ENCODE results near the gene MOB3B.

DNA sequence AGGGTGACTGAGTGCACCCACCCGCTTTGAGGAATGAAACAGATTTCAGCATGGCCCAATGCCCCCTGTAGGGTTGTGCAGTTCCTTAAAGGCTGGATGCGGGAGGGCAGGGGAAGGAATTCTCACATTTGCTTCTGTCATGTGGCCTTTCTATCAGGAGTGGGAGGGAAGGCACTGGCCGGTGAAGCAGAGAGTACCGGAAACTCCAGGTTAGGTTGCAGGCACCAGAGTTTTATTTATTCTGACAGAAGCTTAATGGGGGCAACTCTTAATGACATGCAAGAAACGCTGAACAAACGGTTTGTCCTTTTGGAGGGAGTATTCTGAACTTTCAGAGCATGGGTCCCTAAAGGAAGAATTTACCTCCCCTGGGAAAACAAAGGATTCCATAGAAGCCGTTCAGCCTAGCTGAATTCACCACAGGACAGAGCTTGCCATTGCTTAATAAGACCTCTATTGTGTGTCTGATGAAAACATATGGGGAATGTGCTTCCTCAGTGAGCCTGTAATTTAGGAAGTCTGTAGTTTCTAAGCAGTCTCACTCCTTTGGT lies 188.6 kb downstream of the MOB3B start:
- TF ChIP-seq, protein P1, sequence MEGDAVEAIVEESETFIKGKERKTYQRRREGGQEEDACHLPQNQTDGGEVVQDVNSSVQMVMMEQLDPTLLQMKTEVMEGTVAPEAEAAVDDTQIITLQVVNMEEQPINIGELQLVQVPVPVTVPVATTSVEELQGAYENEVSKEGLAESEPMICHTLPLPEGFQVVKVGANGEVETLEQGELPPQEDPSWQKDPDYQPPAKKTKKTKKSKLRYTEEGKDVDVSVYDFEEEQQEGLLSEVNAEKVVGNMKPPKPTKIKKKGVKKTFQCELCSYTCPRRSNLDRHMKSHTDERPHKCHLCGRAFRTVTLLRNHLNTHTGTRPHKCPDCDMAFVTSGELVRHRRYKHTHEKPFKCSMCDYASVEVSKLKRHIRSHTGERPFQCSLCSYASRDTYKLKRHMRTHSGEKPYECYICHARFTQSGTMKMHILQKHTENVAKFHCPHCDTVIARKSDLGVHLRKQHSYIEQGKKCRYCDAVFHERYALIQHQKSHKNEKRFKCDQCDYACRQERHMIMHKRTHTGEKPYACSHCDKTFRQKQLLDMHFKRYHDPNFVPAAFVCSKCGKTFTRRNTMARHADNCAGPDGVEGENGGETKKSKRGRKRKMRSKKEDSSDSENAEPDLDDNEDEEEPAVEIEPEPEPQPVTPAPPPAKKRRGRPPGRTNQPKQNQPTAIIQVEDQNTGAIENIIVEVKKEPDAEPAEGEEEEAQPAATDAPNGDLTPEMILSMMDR (IDR thresholded peaks at IDR 0.05) = no peak
- TF ChIP-seq POLR2A (IDR thresholded peaks at IDR 0.05) = no peak
